Adrenal gland (tissue), 12 donors: ENCODE data around the gene PIGU. TPM values are rescaled to one million over a fixed set of nuclear protein-coding genes. Genes with fewer than 3 reads are reported as not detected.

Experiments used
- DNase-seq, 7 donors: peaks; one replicate each; pipeline ENCODE4 v3.0.0-alpha.2; 2019 to 2020
- H3K27ac ChIP-seq, 5 donors: fragments of 200-600 bp; sonication (generic) in 4 of 5; 1 replicate in 3 of 5; 2 replicates in 2 of 5; pipeline versions ENCODE4 v1.5.1 to v1.8.0; 2016 to 2020; ENCODE audit warnings: mild to moderate bottlenecking in 1 of 5
- H3K27me3 ChIP-seq: fragments of 200-600 bp; 2 replicates; pipeline ENCODE4 v1.8.0; 2021
- H3K36me3 ChIP-seq, 2 donors: fragments of 200-600 bp; replicated peaks in 1 of 2; 1 replicate in 1 of 2; 2 replicates in 1 of 2; pipeline versions ENCODE4 v1.5.1 to v1.8.0; 2018 to 2022
- H3K4me1 ChIP-seq, 2 donors: fragments of 200-600 bp; replicated peaks in 1 of 2; 1 replicate in 1 of 2; 2 replicates in 1 of 2; pipeline versions ENCODE4 v1.5.1 to v1.8.0; 2018 to 2021
- H3K4me3 ChIP-seq, 4 donors: fragments of 200-600 bp; sonication (generic) in 3 of 4; one replicate each; pipeline ENCODE4 v1.5.1; 2016 to 2018
- H3K9me3 ChIP-seq, 3 donors: fragments of 200-600 bp; sonication (generic) in 1 of 3; replicated peaks in 1 of 3; 1 replicate in 2 of 3; 2 replicates in 1 of 3; pipeline versions ENCODE4 v1.5.1 to v1.8.0; 2016 to 2021
- POLR2A ChIP-seq, 2 donors: fragments of 450-650 bp; IDR thresholded peaks; one replicate each; pipeline ENCODE4 v1.6.1; 2017; ENCODE audit warnings: antibody characterized with exemption in 2 of 2, mild to moderate bottlenecking in 2 of 2, moderate library complexity in 1 of 2
- WGBS, 4 donors: extraction: QIAGEN DNeasy Blood & Tissue Kit in 2 of 4; methylation state at CpG; one replicate each; pipeline versions ENCODE4 v1.1.5 to v1.1.7; 2013 to 2017; 5-methylcytosine and 5-hydroxymethylcytosine counted together
- intact Hi-C, 2 donors: fragments of 100-400 bp; cut with DNase I; formaldehyde crosslinking; loops; one replicate each; pipeline versions ENCODE4 v1.14.1 to v1.15.0; 2022 to 2023
- polyA plus RNA-seq, 3 donors: library from polyadenylated mRNA; stranded (reverse); fragments of 200-250 nt in 2 of 3; fragments of 350-450 nt in 1 of 3; fragmentation: Illumina TruSeq in 1 of 3; extraction: RNeasy Lipid Tissue Mini Kit (QIAGEN cat#74804) in 1 of 3; gene quantifications; one replicate each; pipeline ENCODE4 v1.2.3, GENCODE V29; 2013 to 2014
- total RNA-seq, 9 donors: library from RNA; depleted of rRNA in 4 of 9; stranded (reverse); fragments of >200 nt in 4 of 9; fragments of 120-200 nt in 1 of 9; fragmentation: NEBNext Ultra II Directional in 1 of 9; extraction: Animal tissue kit (Norgen Biotek cat#: 25700) in 1 of 9; gene quantifications; one replicate each; pipeline versions ENCODE4 v1.1.0 to v1.2.4, GENCODE V29; 2013 to 2023
- TF ChIP-seq, protein P1 (sequence below), 6 experiments: fragments of 450-650 bp in 4 of 6; fragments of 200-600 bp in 2 of 6; sonication (generic) in 1 of 6; IDR thresholded peaks; 1 replicate in 5 of 6; 2 replicates in 1 of 6; pipeline versions ENCODE4 v1.5.1 to v1.8.0; 2016 to 2021; ENCODE audit warnings: antibody characterized with exemption in 6 of 6, mild to moderate bottlenecking in 2 of 6, moderate library complexity in 1 of 6
- donor health status: healthy with polysubstance abuse.
- donor health status: Bipolar disorder and iron deficiency.
- donor health status: DM: yes; HTN: yes; CAD: no.
- donor health status: DM: no; HTN: no; CAD: no.
- donor health status: DM: no; HTN: no; CAD: no.
- donor health status: DM: yes; HTN: yes; CAD: no.

Gene PIGU
- total and polyA plus RNA-seq, 12 donors = 16.8 to 64.1 (median 23.1) TPM

DNA sequence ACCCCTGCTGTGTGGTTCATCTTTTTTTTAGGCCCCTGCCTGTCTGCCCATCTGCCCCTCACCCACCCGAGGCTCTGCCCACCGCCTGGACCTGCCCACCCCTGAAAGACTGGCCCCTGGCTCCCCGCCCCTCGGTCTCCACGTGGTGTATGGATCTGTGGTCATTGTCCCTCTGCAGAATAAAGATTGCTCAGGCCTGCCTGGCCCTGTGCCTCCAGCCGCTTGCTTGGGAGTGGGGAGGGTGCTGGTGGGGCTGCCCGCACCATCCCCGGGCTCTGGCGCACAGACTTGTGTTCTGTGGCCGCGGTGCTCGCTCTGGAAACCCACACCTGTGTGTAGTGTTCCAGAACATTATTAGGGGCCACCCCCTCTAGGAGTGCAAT lies 116.8 kb downstream of the PIGU start:
- Histone ChIP-seq H3K27ac (peak overlapping the region in 1 of 5 donors; percentile 90), H3K36me3 (no peaks in the 10 kb centered on the region), H3K4me3 (no peak overlapping the region), H3K9me3 (no peaks in the 10 kb centered on the region), H3K27me3 (no peaks in the 10 kb centered on the region), H3K4me1 (peaks cover 5 to 7% of the 10 kb centered on the region in 2 donors)
- no peak for DNase-seq
- intact Hi-C loops = no loop called here
- WGBS, 4 donors = 84 to 100% (median 93%) methylated on average over 1 to 12 of the region's 12 CpGs
- no peak for TF ChIP-seq POLR2A (IDR thresholded peaks at IDR 0.05)
- TF ChIP-seq, protein P1, sequence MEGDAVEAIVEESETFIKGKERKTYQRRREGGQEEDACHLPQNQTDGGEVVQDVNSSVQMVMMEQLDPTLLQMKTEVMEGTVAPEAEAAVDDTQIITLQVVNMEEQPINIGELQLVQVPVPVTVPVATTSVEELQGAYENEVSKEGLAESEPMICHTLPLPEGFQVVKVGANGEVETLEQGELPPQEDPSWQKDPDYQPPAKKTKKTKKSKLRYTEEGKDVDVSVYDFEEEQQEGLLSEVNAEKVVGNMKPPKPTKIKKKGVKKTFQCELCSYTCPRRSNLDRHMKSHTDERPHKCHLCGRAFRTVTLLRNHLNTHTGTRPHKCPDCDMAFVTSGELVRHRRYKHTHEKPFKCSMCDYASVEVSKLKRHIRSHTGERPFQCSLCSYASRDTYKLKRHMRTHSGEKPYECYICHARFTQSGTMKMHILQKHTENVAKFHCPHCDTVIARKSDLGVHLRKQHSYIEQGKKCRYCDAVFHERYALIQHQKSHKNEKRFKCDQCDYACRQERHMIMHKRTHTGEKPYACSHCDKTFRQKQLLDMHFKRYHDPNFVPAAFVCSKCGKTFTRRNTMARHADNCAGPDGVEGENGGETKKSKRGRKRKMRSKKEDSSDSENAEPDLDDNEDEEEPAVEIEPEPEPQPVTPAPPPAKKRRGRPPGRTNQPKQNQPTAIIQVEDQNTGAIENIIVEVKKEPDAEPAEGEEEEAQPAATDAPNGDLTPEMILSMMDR (IDR thresholded peaks at IDR 0.05) = no peak

DNA sequence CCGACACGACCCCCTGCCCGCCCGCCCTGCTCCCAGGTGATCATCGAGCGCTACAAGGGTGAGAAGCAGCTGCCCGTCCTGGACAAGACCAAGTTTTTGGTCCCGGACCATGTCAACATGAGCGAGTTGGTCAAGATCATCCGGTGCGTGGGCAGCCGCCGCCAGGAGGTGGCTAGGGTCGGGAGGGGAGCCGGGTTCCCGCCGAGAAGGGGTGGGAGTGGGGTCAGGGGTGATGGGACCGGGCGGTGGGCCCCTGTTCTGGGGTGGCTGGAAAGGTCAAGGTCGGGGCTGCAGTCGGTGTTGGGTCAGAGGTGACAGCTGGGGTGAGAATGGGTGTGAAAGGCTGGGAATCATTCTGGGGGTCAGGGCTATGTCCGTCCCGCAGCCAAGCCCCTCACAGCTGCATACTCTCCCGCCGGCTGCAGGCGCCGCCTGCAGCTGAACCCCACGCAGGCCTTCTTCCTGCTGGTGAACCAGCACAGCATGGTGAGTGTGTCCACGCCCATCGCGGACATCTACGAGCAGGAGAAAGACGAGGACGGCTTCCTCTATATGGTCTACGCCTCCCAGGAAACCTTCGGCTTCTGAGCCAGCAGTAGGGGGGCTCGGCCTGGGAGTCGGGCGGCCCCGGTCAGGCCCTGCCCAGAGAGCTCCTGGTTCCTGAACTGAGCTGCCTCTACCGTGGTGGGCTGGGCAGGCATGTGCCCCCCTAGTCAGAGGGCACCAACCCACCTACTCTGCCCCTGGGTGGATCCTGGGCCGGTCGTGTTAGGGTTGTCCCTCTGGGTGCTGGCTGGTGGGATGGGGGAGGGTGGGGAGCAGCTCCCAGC lies 117.4 kb downstream of the PIGU start:
- H3K27ac ChIP-seq = peak overlapping the region in 4 of 5 donors; percentile 80 to 92 (median 88)
- peaks cover 5 to 7% of the 10 kb centered on the region in 2 donors for H3K4me1 ChIP-seq
- intact Hi-C loops = no loop called here
- WGBS, 4 donors = 44 to 59% (median 57%) methylated on average over 20 to 43 of the region's 43 CpGs
- DNase-seq = peak in 6 of 7 donors; percentile 24 to 70 (median 42)
- peak overlapping the region in 2 of 4 donors; percentile 61 to 67 for H3K4me3 ChIP-seq
- H3K36me3 ChIP-seq = no peaks in the 10 kb centered on the region
- no peaks in the 10 kb centered on the region for H3K27me3 ChIP-seq
- TF ChIP-seq, protein P1 (IDR thresholded peaks at IDR 0.05) = no peak
- TF ChIP-seq POLR2A (IDR thresholded peaks at IDR 0.05) = no peak
- H3K9me3 ChIP-seq = no peaks in the 10 kb centered on the region

DNA sequence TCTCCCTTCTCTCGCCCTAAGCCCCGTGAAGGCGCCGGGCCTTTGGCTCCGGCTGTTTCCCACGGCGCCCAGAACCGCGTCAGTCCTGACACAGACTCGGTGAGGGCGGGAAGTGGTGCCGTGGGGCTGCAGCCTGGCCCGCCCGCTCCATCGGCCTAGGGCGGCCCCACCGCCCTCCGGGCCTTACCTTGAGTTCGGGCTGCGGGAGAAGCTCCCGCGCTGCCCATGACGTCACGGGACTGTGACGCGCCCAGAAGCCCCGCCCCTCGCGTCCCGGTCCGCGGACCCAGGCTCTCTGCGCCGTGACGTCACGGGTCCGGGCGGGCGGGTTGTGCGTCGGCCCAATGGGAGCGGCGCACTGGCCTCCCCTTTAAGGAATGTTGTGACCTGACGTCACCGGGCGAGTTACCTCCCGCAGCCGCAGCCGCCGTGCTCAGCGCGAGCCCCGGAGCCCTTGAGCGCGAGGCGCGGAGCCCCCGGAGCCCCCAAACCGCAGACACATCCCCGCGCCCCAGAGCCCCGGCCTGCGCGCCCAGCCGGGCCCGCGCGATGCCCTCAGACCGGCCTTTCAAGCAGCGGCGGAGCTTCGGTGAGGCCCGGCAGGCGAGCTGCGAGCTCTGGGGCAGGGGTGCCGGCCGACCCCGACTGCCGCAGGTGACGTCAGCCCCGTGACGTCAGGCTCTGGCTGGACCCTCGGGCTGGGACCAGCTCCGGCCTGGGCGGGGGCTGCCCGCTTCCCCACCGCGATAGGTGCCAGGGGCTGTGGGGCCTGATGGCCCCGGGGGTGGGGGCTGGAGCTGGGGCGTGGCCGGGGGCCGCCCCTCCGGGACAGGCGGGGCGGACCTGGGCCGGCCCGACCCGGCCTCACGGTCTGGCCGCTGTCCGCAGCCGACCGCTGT lies 118.3 kb downstream of the PIGU start, which contains the start of gene MAP1LC3A:
MAP1LC3A (plus strand) TSS at position 399 of the 899 bp plus-strand sequence; CDS start at position 550, 151 bp downstream.
- 0 to 5% (median 1%) methylated on average over 11 to 102 of the region's 103 CpGs for WGBS, 4 donors
- H3K4me1 ChIP-seq = peaks cover 5 to 7% of the 10 kb centered on the region in 2 donors
- H3K4me3 ChIP-seq = peak within 1 kb of the TSS; percentile 36 to 95 (median 64)
- TF ChIP-seq, protein P1 (IDR thresholded peaks at IDR 0.05) = no peak
- TF ChIP-seq POLR2A (IDR thresholded peaks at IDR 0.05) = peak; percentile 34 to 75
- H3K27ac ChIP-seq = peak within 1 kb of the TSS in 4 of 5 donors; percentile 80 to 92 (median 88)
- H3K27me3 ChIP-seq = no peaks in the 10 kb centered on the region
- no peaks in the 10 kb centered on the region for H3K9me3 ChIP-seq
- no peaks in the 10 kb centered on the region for H3K36me3 ChIP-seq
- intact Hi-C loops = no loop called here
- peak; percentile 92 to 98 (median 96) for DNase-seq

DNA sequence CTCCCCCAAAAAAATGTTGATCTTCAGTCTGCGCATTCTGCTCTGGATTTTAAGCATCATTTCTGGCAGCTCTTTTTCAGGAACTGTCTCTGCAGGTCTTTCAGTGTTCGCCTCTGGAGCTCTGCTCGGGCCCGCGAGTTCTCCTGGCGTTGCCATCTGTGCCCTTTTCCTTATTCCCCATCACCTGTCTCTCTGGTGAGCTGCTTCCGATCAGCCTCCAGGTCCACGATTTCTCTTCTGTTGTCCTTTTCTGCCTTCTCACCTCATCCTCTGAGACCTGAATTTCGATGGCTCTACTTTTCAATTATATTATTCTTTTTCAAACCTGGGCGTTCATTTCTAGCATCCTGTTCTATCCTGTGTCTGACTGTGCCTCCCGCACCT lies 119.0 kb downstream of the PIGU start:
- H3K27ac ChIP-seq = peak overlapping the region in 4 of 5 donors; percentile 80 to 92 (median 88)
- peaks cover 5 to 7% of the 10 kb centered on the region in 2 donors for H3K4me1 ChIP-seq
- 31 to 43% (median 37%) methylated on average over 11 of the region's 11 CpGs for WGBS, 4 donors
- TF ChIP-seq, protein P1 (IDR thresholded peaks at IDR 0.05) = no peak
- TF ChIP-seq POLR2A (IDR thresholded peaks at IDR 0.05) = no peak
- peak overlapping the region; percentile 36 to 95 (median 64) for H3K4me3 ChIP-seq
- H3K9me3 ChIP-seq = no peaks in the 10 kb centered on the region
- intact Hi-C loops = no loop called here
- H3K36me3 ChIP-seq = no peaks in the 10 kb centered on the region
- no peak for DNase-seq
- H3K27me3 ChIP-seq = no peaks in the 10 kb centered on the region
